Prostate gland (tissue), 2 donors: Measurements from ENCODE around the gene TP53BP2. TPM values are rescaled to one million over a fixed set of nuclear protein-coding genes. Genes with fewer than 3 reads are reported as not detected.

Experiments used
- DNase-seq: peaks from one replicate; pipeline ENCODE4 v3.0.0-alpha.2; 2019; ENCODE audit warnings: low spot score
- H3K27ac ChIP-seq, 2 donors: fragments of 200-600 bp; sonication (generic); 2 replicates each; pipeline ENCODE4 v1.5.1; 2017 to 2019
- H3K27me3 ChIP-seq: fragments of 200-600 bp; sonication (generic); replicated peaks from 2 replicates; pipeline ENCODE4 v1.5.1; 2019; ENCODE audit not compliant: insufficient read depth
- H3K36me3 ChIP-seq, 2 donors: fragments of 200-600 bp; sonication (generic); 1 replicate in 1 of 2; 2 replicates in 1 of 2; pipeline versions ENCODE4 v1.5.1 to v1.8.1; 2017 to 2019
- H3K4me1 ChIP-seq: fragments of 200-600 bp; sonication (generic); replicated peaks from 2 replicates; pipeline ENCODE4 v1.5.1; 2019
- H3K4me3 ChIP-seq, 2 donors: fragments of 200-600 bp; sonication (generic); 2 replicates each; pipeline ENCODE4 v1.5.1; 2017 to 2019
- H3K9me3 ChIP-seq: fragments of 200-600 bp; sonication (generic); 2 replicates; pipeline ENCODE4 v1.5.1; 2017
- CTCF ChIP-seq, 4 experiments: fragments of 200-600 bp in 2 of 4; fragments of 450-650 bp in 2 of 4; sonication (generic) in 2 of 4; IDR thresholded peaks; 1 replicate in 3 of 4; 2 replicates in 1 of 4; pipeline ENCODE4 v1.5.1; 2016 to 2019; ENCODE audit warnings: antibody characterized with exemption in 4 of 4, mild to moderate bottlenecking in 2 of 4, moderate library complexity in 2 of 4
- POLR2A ChIP-seq: fragments of 450-650 bp; IDR thresholded peaks from one replicate; pipeline ENCODE4 v1.6.1; 2016; ENCODE audit warnings: antibody characterized with exemption, mild to moderate bottlenecking
- POLR2AphosphoS5 ChIP-seq: sonication (generic); formaldehyde crosslinking; IDR thresholded peaks from one replicate; pipeline ENCODE4 v1.6.1; 2017; ENCODE audit warnings: antibody characterized with exemption
- WGBS: methylation state at CpG from one replicate; pipeline ENCODE4 v1.1.5; 2018; 5-methylcytosine and 5-hydroxymethylcytosine counted together
- intact Hi-C: fragments of 100-400 bp; cut with DNase I; formaldehyde crosslinking; loops from one replicate; pipeline ENCODE4 v1.14.2; 2022
- total RNA-seq, 2 donors: library from RNA; depleted of rRNA; stranded (reverse); fragments of >200 nt; gene quantifications; one replicate each; pipeline ENCODE4 v1.1.0, GENCODE V29; 2016

Gene TP53BP2
- total RNA-seq, 2 donors from 2014 or later, result 28.0 to 103 TPM

GRCh38 chr1:223758734-223759133 lies 87.0 kb downstream of the TP53BP2 start:
- intact Hi-C loops, result no loop called here

GRCh38 chr1:223756806-223757700 lies 88.7 kb downstream of the TP53BP2 start:
- H3K27me3 ChIP-seq, result no peaks in the 10 kb centered on the region
- no peak overlapping the region for H3K4me3 ChIP-seq
- no peaks in the 10 kb centered on the region for H3K4me1 ChIP-seq
- no peaks in the 10 kb centered on the region for H3K36me3 ChIP-seq
- intact Hi-C loops, result no loop called here
- H3K9me3 ChIP-seq, result no peaks in the 10 kb centered on the region
- TF ChIP-seq POLR2AphosphoS5 (no peak), CTCF (IDR thresholded peaks at IDR 0.05) (no peak), POLR2A (no peak)
- WGBS, result 92% methylated on average over 20 of the region's 20 CpGs
- no peak overlapping the region for H3K27ac ChIP-seq
- DNase-seq, result no peak

More at GRCh38 chr1:223758734-223759133, 87.0 kb downstream of the TP53BP2 start:
- H3K4me1 ChIP-seq, result no peaks in the 10 kb centered on the region
- WGBS, result 97% methylated on average over 9 of the region's 9 CpGs
- H3K27me3 ChIP-seq, result no peaks in the 10 kb centered on the region
- H3K9me3 ChIP-seq, result no peaks in the 10 kb centered on the region
- no peak overlapping the region for H3K4me3 ChIP-seq
- no peaks in the 10 kb centered on the region for H3K36me3 ChIP-seq
- DNase-seq, result no peak
- TF ChIP-seq POLR2AphosphoS5, result no peak
- no peak for TF ChIP-seq POLR2A
- TF ChIP-seq CTCF (IDR thresholded peaks at IDR 0.05), result no peak
- H3K27ac ChIP-seq, result no peak overlapping the region

GRCh38 chr1:223755992-223756775 lies 89.6 kb downstream of the TP53BP2 start:
- intact Hi-C loops, result no loop called here
- no peak for TF ChIP-seq CTCF (IDR thresholded peaks at IDR 0.05)
- no peak for TF ChIP-seq POLR2AphosphoS5
- TF ChIP-seq POLR2A, result no peak
- no peaks in the 10 kb centered on the region for H3K9me3 ChIP-seq
- H3K4me3 ChIP-seq, result no peak overlapping the region
- H3K27me3 ChIP-seq, result no peaks in the 10 kb centered on the region
- H3K36me3 ChIP-seq, result no peaks in the 10 kb centered on the region
- no peak overlapping the region for H3K27ac ChIP-seq
- DNase-seq, result no peak
- WGBS, result 78% methylated on average over 12 of the region's 13 CpGs
- no peaks in the 10 kb centered on the region for H3K4me1 ChIP-seq

- TF ChIP-seq POLR2AphosphoS5 (no peak), POLR2A (no peak), CTCF (IDR thresholded peaks at IDR 0.05) (no peak)
- no peaks in the 10 kb centered on the region for H3K9me3 ChIP-seq
- no peak overlapping the region for H3K27ac ChIP-seq
- H3K27me3 ChIP-seq, result no peaks in the 10 kb centered on the region
- H3K4me3 ChIP-seq, result no peak overlapping the region
- WGBS, result 86% methylated on average over 9 of the region's 9 CpGs
- no peaks in the 10 kb centered on the region for H3K36me3 ChIP-seq
- DNase-seq, result no peak
- intact Hi-C loops, result no loop called here
- no peaks in the 10 kb centered on the region for H3K4me1 ChIP-seq
These were observed 90.3 kb downstream of the TP53BP2 start for GRCh38 chr1:223755432-223755792.
